HG02610 (cell line): Measurements from ENCODE around the gene MMP24.
"Not testable (repeated sequence)": the region's sequence is repeated elsewhere in the genome, so short reads cannot be mapped to it uniquely, and the experiment has no call there.

Source experiments
- ATAC-seq: cut with Tn5 transposase; IDR thresholded peaks from one replicate; pipeline ENCODE4 v1.9.1; 2021; ENCODE audit warnings: mild to moderate bottlenecking, moderate library complexity; ENCODE audit not compliant: unreplicated experiment

MMP24 gene

DNA sequence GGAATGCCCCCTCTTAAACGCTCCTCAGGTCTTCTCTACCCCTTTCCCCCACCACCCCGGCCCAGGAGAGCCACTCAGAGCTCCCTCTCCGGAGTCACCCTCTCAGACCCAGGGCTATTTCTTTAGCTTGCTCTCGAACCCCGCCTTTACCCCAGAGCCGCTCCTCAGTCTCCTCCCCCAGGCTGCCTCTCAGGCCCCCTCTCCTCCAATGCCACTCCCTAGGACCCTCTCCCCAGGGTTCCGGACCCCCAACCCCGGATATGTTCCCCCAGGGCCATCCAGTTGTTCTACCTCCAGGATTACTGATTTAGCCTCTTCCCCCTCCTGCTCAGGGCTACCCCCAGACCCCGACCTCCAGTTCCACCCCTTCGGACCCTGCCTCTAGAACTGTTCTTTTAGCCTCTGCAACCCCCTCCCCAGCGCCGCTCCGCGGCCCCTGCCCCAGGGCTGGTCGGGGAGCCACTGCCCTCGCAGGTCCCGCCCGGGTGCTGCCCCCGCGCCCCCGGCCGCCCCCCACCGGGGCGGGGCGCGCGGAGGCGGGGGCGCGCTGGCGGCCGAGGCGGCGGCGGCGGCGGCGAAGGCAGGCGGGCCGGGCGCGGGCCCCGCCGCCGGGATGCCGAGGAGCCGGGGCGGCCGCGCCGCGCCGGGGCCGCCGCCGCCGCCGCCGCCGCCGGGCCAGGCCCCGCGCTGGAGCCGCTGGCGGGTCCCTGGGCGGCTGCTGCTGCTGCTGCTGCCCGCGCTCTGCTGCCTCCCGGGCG is at the start of gene MMP24:
MMP24 (plus strand) TSS at position 565 of the 758 bp plus-strand sequence; CDS start at position 614, 49 bp downstream.
- ATAC-seq, result no peak

DNA sequence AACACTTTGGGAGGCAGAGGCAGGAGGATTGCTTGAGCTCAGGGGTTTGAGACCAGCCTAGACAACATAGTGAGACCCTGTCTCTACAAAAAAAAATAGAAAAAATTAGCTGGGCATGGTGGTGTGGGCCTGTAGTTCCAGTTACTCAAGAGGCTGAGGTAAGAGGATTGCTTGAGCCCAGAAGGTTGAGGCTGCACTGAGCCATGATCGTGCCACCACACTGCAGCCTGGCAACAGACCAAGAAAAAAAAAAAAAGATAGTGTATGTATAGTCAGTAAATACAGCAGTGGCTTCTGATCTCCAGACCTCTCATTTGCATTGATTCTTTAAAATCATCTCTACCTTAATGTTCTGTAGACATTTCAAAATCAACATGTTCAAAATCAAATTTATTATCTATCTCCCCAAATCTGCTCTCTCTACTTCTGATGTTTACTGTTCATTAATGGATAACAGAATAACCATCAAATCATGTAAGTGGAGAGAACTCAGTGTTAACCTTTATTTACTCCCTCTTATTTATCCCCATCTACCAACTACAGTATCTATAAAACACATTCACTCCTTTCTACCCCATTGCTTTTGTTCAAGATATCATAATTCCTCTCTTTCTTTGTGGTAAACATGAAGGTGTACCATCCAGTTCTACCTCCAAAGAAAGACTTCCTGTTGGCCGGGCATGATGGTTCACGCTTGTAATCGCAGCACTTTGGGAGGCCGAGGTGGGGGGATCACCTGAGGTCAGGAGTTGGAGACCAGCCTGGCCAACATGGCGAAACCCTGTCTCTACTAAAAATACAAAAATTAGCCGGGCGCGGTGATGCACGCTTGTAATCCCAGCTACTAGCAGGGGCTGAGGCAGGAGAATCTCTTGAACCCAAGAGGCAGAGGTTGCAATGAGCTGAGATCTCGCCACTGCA is 46.9 kb upstream of the MMP24 start:
- ATAC-seq, result no peak

DNA sequence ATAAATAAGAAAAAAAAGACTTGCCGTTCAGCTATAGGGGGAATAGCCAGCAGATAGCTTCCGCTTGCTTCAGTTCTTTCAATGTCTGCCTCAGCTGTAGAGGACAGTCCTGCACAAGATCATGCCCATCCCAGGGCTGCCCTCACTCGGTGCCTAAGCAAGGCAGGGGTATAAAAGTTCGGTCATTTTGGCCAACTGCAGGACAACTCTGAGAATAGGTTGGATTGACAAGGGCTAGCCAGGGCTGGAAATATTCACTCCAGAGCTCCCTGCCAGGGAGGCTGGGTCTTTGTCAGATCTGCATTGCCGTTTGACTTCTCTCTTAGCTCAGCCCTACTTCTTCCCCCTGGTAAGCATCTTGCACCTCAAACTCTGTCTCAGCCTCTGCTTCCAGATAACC is 46.2 kb upstream of the MMP24 start:
- ATAC-seq, result no peak

DNA sequence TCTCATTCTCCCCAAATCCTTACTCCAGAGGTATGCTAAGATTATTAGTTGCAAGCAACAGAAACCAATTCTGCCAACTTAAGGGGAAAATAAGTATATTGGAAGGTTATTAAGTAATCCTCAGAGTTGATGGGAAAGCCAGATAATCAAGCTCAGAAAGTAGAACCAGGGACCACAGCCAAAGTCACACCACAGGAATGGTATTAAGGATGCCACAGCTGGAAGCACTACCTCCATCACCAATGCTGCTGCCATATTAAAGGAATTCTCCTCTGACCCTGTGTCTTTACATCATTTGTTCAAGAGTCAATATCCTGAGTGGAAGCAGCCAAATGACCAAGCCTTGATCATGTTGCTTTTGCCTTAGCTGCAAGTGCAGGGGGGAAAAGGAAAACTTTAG is 44.8 kb upstream of the MMP24 start:
- no peak for ATAC-seq

DNA sequence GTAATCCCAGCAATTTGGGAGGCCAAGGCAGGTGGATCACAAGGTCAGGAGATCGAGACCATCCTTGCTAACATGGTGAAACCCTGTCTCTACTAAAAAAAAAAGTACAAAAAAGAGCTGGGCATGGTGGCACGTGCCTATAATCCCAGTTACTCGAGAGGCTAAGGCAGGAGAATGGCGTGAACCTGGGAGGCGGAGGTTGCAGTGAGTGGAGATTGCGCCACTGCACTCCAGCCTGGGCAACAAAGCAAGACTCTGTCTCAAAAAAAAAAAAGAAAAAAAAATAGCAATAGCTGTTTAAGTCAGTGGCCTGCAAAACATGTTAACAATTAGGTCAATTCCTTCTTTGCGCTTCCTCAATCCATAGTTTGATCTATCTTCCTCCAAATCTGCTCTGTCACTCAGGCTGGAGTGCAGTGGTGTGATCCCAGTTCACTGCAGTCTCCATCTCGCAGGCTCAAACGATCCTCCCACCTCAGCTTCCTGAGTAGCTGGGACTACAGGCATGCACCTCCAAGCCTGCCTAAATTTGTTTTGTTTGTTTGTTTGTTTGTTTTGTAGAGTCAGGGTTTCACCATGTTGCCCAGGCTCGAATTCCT is 39.7 kb upstream of the MMP24 start:
- ATAC-seq, result not testable (repeated sequence)

DNA sequence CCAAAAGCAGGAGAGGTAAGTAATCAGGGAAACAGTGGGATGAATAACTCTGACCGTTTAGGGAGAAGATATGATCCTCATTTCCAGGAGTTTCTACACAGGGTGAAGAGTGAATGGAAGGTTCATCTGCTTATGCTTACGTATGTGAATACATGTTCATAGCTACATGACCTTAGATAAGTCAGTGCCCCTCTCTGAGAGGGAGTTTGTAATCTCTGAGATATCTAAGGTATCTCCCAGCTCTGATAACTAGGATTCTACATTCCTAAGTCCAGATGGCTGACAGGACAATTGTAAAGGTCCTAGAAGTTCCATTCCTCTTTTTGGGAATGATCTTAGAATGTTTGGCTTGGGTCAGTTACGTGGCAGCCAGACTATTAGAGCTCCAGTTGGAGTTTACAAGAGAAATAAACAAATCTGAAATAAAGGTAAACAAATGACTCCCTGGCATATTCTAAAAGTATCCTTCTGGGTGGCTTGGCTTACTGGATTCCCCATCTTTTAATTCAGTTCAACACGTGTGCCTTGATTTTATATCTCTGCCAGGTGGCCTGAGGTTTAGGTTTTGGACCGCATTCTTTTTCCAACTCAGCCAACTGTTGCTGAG is 38.8 kb upstream of the MMP24 start:
- ATAC-seq, result no peak

DNA sequence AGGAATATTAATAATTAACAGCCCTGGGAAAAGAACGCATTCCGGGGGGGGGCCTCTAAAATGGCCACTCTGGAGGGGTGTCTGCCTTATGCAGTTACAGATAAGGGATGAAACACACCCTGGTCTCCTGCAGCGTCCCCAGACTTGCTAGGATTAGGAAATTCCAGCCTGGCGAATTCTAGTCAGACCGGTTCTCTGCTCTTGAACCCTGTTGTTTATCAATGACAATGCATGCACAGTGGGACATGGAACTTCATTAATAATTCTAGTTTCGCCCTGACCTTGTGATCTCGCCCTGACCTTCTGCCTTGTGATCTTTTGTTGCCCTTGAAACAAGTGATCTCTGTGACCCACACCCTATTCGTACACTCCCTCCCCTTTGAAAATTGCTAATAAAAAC is 37.3 kb upstream of the MMP24 start:
- not testable (repeated sequence) for ATAC-seq

DNA sequence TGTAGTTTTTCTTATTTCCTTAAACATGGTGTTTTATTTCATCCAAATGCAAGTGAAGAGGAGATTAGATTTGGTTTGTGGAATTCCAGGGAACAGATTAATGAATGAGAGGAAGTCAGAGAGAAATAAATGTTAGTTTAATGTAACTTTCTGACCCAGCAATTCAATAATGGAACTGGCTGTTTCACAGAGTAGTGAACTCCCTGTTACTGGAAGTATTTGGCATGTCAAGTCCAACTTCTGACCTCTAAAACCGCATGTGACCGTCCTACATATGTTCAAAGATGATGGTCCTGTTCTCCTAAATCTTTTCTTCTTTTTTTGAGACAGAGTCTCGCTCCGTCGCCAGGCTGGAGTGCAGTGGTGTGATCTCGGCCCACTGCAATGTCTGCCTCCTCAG is 35.9 kb upstream of the MMP24 start:
- ATAC-seq, result no peak

DNA sequence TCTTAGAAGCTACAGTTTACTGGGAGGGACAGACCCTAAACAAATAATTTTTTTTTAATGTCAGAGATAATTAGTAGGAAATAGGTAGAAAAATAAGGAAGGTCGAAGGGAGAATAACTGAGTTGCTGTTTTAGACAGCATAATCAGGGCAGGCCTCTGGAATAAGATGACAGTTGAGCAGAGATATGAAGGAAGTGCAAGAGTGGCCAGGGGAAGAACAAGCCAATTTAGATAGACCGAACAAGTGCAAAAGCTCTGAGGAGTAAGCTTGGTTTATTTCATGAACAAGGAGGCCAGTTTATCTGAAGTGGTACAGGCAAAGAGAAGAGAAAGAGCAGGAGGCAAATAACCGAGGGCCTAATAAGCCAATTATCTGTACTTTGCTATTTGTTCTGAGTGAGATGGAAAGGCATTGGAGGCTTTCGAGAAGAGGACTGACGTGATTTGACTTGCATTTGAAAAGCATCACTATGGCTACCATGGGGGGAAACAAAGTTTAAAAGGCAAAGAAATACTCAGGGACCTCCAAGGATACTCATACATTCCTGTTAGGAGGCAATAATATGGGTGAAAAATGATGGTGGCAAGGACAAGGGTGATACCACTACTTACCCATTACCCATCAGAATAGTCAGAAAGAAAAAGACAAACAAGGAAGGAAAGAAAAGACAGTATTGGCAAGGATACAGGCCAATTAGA is 34.9 kb upstream of the MMP24 start:
- no peak for ATAC-seq

DNA sequence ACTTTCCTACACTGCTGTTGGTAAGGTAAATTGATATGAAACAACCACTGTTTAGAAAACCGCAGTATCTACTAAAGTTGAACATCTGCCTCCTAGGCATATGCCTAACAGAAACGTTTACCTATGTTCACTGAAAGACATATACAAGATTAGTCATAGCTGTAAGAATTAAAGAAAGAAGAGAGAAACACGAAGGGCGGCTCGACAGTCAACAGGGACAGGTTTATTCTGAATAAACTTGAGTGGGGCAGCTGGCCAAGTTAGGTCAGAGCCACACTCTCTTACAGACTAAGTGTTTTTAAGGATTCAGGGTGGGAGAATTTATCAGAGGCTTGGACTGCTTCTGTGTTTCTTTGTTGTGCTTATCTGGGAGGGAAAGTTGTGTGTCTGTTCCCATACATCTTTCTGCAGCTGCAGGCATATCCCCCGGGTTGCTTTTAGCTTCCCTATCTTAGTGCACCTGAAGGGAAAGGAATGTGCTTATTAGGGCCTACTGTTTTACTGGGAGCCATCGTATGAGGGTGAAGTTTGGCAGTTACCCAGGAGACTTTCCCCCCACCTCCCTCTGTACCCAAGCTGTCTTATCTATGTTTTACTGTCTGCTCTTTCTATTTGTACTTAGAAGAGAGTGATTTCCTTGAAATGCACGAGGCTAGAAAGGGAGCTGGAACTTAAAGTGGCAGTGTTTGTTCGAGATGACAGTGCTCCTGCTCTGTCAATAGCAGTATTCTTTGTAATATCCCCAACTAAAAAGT is 34.2 kb upstream of the MMP24 start:
- ATAC-seq, result no peak

DNA sequence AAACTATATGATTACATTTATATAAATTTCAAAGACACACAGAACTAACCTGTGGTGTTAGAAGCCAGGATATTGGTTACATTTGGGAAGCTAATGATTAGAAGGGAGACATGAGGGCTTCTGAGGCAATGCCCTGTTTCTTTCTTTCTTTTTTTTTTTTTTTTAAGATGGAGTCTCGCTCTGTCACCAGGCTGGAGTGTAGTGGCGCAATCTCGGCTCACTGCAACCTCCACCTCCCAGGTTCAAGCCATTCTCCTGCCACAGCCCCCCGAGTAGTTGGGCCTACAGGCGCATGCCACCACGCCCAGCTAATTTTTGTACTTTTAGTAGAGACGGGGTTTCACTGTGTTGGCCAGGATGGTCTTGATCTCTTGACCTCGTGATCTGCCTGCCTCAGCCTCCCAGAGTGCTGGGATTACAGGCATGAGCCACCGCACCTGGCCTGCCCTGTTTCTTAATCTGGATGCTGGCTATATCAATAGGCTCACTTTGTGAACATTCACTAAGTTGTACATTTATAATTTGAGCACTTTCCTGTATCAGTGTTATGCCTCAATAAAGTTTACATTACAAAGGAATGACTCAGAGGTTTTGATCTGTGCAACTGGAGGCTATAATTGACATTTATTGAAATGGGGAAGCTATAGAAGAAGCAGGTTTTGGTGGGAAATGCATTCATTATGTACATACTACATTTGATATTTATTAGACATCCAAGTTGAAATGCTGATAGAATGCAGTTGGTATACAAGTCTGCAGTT is 33.3 kb upstream of the MMP24 start:
- not testable (repeated sequence) for ATAC-seq

DNA sequence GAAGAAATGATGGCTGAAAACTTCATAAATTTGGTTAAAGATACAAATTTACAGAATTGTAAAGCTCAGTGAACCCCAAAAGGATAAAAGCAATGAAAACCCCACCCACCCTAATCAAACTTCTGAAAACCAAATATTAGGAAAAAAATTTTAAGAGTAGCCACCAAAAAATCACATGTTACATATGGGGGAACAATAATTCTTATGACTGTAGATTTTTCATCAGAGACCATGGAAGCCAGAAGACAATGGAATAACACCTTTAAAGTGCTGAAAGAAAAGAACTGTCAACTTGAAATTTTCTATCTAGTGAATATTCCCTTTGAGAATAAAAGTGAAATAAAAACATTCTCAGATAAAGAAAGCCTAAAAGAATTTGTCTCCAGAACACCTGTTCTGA is 30.2 kb upstream of the MMP24 start:
- no peak for ATAC-seq

DNA sequence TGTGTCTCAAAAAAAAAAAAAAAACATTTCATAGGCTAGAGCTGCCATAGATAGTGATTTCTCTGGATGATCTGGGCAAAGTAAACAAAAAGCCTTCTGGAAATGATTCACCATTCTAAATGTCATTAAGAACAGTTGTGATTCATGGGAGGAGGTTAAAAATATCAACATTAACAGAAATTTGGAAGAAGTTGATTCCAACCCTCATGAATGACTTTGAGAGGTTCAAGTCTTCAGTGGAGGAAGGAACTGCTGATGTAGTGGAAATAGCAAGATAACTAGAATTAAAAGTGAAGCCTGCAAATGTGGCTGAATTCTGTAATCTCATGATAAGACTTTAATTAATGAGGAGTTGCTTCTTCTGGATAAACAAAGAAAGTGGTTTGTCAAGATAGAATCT is 26.8 kb upstream of the MMP24 start:
- ATAC-seq, result no peak

DNA sequence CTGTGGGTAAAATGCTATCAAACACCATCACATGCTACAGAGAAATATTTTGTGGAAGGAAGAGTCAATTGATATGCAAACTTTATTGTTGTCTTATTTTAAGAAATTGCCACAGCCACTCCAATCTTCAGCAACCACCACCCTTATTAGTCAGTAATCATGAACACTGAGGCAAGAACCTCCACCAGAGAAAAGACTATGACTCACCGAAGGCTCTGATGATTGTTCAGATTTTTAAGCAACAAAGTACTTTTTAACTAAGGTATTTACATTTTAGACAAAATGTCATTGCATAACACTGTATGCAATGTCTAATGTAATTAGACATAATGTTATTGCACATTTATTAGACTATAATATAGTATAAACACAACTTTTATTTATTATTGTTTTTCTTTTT is 26.2 kb upstream of the MMP24 start:
- ATAC-seq, result no peak

DNA sequence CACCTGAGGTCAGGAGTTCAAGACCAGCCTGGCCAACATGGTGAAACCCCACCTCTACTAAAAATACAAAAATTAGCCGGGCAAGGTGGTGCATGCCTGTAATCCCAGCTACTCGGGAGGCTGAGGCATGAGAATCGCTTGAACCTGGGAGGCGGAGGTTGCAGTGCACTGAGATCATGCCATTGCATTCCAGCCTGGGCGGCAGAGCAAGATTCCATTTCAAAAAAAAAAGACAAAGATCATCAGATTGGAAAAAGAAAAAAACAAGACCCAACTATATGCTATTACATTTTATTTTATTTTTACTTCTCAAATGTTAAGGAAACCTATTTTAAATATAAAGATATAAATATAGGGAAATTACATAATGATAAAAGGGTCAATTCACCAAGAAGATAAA is 25.0 kb upstream of the MMP24 start:
- ATAC-seq, result not testable (repeated sequence)

DNA sequence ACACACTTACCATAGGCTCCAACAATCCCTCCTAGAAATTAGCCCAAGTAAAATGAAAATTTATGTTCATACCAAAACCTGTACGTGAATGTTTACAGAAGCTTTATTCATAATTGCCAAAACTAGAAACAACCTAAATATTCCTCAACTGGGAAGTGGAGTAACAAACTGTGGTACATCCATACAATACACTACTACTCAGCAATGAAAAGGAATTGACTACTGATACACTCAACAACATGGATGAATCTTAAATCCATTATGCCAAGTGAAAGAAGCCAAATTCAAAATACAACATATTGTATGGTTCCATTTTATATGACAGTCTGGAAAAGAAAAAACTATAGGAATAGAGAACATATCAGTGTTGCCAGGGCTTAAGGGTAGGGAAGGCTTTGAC is 19.7 kb upstream of the MMP24 start:
- ATAC-seq, result no peak

DNA sequence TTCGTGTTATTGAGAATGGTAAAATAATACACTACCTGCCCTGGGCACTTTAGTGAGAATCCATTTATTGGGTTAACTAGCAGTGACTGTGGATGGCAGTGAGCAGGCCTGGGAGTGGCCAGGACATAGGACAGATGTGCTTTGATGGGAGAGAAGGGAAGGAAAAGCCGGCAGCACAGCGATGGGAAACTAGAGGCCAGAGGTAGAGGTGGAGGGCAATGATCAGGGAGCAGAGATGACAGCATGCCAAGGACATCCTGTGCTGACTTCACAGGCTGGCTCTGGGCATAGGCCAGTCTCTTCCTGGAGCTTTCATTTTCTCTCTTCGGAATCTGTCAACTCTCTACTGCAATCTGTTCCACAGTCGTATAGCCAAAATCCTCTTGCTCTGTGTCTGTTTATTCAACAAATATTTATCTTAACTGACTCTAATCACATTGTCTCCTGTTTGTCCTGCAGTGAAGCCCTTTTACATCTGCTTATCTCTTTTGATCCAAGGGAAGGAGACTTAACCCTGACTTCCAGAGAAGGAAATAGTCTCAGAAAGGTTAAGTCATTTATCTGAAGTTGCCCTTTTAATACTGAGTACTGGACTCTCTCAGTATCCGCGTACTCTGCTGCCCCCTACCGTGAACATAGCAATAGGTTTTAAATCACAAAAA is 18.4 kb upstream of the MMP24 start:
- ATAC-seq, result no peak

DNA sequence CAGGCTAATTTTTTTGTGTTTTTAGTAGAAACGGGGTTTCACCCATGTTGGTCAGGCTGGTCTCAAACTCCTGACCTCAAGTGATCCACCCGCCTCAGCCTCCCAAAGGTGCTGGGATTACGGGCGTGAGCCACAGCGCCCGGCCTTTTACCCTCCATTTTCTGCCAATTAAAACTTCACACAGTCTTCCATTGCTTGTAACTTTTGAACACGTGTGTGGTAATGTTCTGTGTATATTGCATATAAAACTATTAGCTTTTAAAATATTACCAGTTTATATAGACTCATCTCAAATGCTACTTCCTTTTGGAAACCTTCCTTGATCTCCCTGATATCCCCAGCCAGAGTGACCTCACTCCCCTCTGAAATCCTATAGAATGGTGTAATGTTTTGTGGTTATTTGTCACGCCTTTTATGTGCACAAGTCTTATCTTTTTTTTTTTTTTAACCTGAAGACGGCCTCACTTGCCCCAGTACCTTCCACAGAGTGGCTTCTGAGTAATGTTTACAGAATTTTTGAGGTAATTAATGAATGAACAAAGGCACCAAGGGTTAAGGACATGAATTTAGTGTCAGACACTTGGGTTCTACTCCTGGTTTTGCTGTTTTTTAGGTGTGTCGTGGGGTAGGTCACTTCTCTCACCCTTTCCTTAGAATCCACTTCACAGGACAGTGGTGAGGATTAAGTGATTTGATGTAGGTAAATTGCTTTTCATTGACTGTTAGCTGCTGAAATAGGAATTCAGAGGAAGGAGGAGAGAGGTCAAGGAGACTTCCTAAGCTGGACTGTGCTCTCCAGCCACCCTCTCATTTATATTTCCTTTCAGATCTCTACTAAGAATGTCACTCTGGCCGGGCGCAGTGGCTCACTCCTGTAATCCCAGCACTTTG is 11.2 kb upstream of the MMP24 start:
- no peak for ATAC-seq
